HG02763 (cell line): ENCODE data around the gene TTC34.

Source experiments
- ATAC-seq: cut with Tn5 transposase; IDR thresholded peaks from one replicate; pipeline ENCODE4 v1.9.1; 2021; ENCODE audit warnings: mild to moderate bottlenecking, moderate library complexity; ENCODE audit not compliant: unreplicated experiment

Gene TTC34, protein sequence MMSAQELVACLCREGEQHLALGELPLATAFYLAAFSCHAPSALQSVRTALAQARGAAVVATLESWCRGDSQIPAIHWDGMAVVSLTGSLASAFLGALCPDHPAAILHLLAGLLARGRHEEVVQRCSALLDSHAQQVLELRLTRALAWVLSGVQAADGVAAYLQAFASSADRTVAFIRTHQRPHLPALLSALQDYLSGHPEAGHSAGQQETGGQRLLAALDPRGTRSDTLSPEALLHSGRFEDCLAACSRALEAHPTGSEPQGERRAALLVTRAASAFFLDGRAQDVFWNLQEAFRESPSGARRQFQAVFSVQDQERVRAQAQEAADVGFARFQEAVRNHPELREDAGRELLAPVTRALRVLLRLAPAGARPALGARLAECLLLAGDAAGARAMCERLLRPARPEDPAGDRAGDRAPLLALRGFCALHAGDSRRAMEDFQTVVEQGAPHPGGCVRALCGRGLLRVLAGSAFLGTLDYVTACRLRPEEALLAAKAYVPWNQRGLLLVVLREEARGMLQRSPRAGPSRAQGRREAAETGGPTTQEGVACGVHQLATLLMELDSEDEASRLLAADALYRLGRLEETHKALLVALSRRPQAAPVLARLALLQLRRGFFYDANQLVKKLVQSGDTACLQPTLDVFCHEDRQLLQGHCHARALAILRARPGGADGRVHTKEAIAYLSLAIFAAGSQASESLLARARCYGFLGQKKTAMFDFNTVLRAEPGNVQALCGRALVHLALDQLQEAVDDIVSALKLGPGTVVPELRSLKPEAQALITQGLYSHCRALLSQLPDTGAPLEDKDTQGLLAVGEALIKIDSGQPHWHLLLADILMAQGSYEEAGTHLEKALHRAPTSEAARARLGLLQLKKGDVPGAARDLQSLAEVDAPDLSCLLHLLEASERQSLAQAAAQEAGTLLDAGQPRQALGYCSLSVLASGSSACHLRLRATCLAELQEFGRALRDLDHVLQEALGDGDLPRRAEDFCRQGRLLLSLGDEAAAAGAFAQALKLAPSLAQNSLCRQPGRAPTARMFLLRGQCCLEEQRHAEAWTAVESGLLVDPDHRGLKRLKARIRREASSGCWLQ

GRCh38 chr1:2801535-2802291 lies at the start of gene TTC34:
Gene TTC34, minus strand, starts transcription at chr1:2801693. Its CDS starts 866 bp downstream, at chr1:2800827.
- ATAC-seq = no peak

GRCh38 chr1:2850502-2850901 lies 49.0 kb upstream of the TTC34 start:
- ATAC-seq = no peak

GRCh38 chr1:2848006-2848670 lies 46.6 kb upstream of the TTC34 start:
- ATAC-seq = no peak

- no peak for ATAC-seq
Measured at GRCh38 chr1:2847086-2847985, 45.8 kb upstream of the TTC34 start.

DNA sequence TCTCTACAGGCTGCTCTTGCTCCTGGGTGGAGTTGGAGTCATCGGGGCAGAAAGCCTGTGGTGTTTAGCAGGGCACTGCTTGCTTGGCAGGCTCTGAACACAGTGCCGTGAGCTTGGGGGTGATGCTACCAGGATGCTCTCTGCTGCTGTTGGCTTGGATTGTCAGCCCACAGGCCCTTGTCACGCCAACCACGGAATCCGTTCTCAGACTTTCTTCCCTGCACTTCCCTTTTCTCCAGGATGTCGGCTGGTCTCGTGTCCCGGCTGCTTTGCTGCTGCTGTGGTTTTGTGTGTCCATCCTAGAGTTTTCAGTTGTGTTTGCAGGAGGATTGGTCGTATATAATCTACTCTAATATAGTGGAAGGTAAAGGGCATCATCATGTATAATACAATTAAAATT lies 44.4 kb upstream of the TTC34 start:
- no peak for ATAC-seq

GRCh38 chr1:2840036-2840809 lies 38.7 kb upstream of the TTC34 start:
- ATAC-seq = no peak

GRCh38 chr1:2837823-2838222 lies 36.3 kb upstream of the TTC34 start:
- no peak for ATAC-seq

GRCh38 chr1:2837316-2837715 lies 35.8 kb upstream of the TTC34 start:
- no peak for ATAC-seq

DNA sequence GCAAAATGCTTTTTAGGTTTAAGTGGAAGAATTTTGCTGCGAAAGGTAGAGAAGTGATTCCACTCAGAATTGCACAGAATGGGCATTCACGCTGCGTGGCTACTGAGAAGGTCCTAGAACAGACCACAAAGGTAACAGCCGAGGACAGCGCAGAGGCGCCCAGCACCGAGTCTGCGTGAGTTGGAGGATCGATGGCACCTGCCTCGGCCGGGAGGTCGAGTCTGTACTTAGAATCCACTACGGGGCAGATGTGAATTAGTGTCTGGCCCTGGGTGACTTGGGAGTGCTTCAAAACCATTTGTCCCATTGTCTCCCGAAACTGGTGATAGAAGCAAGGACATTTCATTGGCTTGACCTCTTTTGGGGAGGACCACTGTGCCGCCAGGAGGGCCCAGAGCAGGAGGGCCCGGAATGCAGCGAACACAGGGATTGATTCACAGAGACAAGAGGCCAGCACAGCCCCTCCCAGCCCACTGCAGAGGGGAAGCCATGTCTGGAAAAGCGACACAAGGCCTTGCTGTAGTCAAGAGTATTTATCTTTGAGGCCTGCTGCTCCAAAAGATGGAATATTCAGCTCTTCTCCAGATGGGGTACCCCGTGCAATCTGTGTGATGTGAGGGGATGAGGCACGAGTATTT lies 35.0 kb upstream of the TTC34 start:
- ATAC-seq = no peak

GRCh38 chr1:2835650-2836159 lies 34.2 kb upstream of the TTC34 start:
- no peak for ATAC-seq

GRCh38 chr1:2834741-2835564 lies 33.5 kb upstream of the TTC34 start:
- ATAC-seq = no peak

DNA sequence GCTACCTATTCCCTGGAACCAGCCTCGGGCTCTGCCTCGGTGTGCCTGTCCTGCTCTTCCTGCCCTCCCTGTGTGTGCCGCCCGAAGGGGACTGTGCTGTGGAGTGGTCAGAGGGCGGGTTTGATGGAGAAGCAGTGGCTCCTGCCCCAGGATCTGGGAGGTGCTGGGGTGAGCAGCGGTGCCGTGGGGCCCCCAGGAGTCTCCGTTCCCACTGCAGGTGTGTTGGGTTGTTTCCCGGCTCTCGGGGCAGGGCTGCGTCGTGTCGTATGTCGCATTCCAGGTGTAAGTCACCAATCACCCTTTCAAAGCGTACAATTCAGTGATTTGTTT lies 32.6 kb upstream of the TTC34 start:
- ATAC-seq = no peak

- ATAC-seq = no peak
Measured at GRCh38 chr1:2833454-2834145, 32.1 kb upstream of the TTC34 start.

DNA sequence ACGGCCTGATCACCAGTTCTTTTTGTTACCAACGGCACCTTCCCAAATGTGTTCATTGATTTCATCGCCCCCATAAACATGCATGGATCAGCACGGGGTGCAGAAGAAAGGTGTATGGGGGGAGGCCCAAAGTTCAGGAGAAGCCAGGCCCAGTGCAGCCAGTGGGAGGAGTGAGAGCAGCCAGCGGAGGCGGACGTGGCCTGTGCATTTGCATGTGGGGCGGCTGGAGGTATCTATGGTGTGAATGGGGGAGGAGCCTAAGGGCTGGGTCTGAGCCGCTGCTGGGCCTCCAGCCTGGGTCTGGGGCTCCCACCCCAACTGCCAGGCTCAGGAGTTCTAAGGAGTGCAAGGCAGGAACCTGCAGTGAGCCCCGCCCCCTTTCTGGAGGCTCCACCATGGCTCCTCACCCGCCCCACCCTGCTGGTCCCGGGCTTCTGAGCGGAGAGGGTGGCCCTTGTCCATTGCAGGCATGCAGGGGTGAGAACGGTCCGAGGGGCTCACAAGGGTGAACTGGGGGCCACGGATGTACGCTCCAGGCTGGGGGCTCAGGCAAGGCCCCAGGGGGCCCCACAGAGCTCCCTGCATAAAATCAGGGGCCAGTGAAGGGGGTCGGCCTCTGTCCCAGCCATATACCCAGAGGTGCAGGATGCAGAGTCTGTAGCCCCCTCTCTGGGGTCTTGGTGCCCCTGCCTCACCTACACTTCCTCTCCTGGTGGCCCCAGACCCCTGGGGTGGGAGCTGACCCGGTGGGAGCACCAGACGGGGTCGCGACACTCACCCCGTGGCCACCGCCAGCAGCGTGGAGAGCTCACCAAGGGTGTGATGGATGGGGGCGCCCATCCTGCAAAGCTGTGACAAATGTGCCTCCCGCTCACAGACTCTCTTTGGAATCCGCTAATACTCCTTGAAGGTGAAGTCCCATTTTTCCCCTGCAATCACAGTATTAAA lies 31.3 kb upstream of the TTC34 start:
- ATAC-seq = no peak

- no peak for ATAC-seq
Measured at GRCh38 chr1:2831596-2832212, 30.2 kb upstream of the TTC34 start.
